GM12872 (cell line): ENCODE measurements around the gene TMEM140.

ENCODE experiments used
- CTCF ChIP-seq: IDR thresholded peaks from 3 replicates; pipeline ENCODE4 v1.5.1; 2011; ENCODE audit warnings: low read depth, mild to moderate bottlenecking, low read length, moderate library complexity; ENCODE audit not compliant: insufficient read depth

The TMEM140 gene

GRCh38 chr7:135192914-135193536 is 45.2 kb downstream of the TMEM140 start:
- TF ChIP-seq CTCF, result no peak

GRCh38 chr7:135193615-135194081 is 45.8 kb downstream of the TMEM140 start:
- TF ChIP-seq CTCF, result no peak

- TF ChIP-seq CTCF, result no peak
Observed at GRCh38 chr7:135194494-135195095, 46.7 kb downstream of the TMEM140 start.

GRCh38 chr7:135195156-135195555 is 47.3 kb downstream of the TMEM140 start:
- no peak for TF ChIP-seq CTCF

- TF ChIP-seq CTCF, result no peak
Observed at GRCh38 chr7:135195968-135196629, 48.2 kb downstream of the TMEM140 start.

GRCh38 chr7:135197343-135197742 is 49.5 kb downstream of the TMEM140 start:
- no peak for TF ChIP-seq CTCF

GRCh38 chr7:135197906-135198655 is 50.2 kb downstream of the TMEM140 start:
- TF ChIP-seq CTCF, result no peak
